Adrenal gland (tissue), 19 donors: ENCODE measurements around the gene GAGE1. TPM values are rescaled to one million over a fixed set of nuclear protein-coding genes. Genes with fewer than 3 reads are reported as not detected.
"Not testable (repeated sequence)": the region's sequence is repeated elsewhere in the genome, so short reads cannot be mapped to it uniquely, and the experiment has no call there.

ENCODE experiments used
- DNase-seq, 7 donors: peaks; one replicate each; pipeline ENCODE4 v3.0.0-alpha.2; 2019 to 2020
- H3K27ac ChIP-seq, 5 donors: fragments of 200-600 bp; sonication (generic) in 4 of 5; 1 replicate in 3 of 5; 2 replicates in 2 of 5; pipeline versions ENCODE4 v1.5.1 to v1.8.0; 2016 to 2020; ENCODE audit warnings: mild to moderate bottlenecking in 1 of 5
- H3K27me3 ChIP-seq: fragments of 200-600 bp; 2 replicates; pipeline ENCODE4 v1.8.0; 2021
- H3K36me3 ChIP-seq, 2 donors: fragments of 200-600 bp; replicated peaks in 1 of 2; 1 replicate in 1 of 2; 2 replicates in 1 of 2; pipeline versions ENCODE4 v1.5.1 to v1.8.0; 2018 to 2022
- H3K4me1 ChIP-seq, 2 donors: fragments of 200-600 bp; replicated peaks in 1 of 2; 1 replicate in 1 of 2; 2 replicates in 1 of 2; pipeline versions ENCODE4 v1.5.1 to v1.8.0; 2018 to 2021
- H3K4me3 ChIP-seq, 4 donors: fragments of 200-600 bp; sonication (generic) in 3 of 4; one replicate each; pipeline ENCODE4 v1.5.1; 2016 to 2018
- H3K9me3 ChIP-seq, 3 donors: fragments of 200-600 bp; sonication (generic) in 1 of 3; replicated peaks in 1 of 3; 1 replicate in 2 of 3; 2 replicates in 1 of 3; pipeline versions ENCODE4 v1.5.1 to v1.8.0; 2016 to 2021
- WGBS, 4 donors: extraction: QIAGEN DNeasy Blood & Tissue Kit in 2 of 4; methylation state at CpG; one replicate each; pipeline versions ENCODE4 v1.1.5 to v1.1.7; 2013 to 2017; 5-methylcytosine and 5-hydroxymethylcytosine counted together
- intact Hi-C, 2 donors: fragments of 100-400 bp; cut with DNase I; formaldehyde crosslinking; loops; one replicate each; pipeline versions ENCODE4 v1.14.1 to v1.15.0; 2022 to 2023
- long read RNA-seq, 10 donors: library from polyadenylated mRNA in 3 of 10; unstranded in 2 of 10; stranded (forward) in 1 of 10; transcript quantifications; one replicate each; pipeline ENCODE4 v2.0.0 and lab custom pipeline, GENCODE V29; 2021 to 2026
- polyA plus RNA-seq, 3 donors: library from polyadenylated mRNA; stranded (reverse); fragments of 200-250 nt in 2 of 3; fragments of 350-450 nt in 1 of 3; fragmentation: Illumina TruSeq in 1 of 3; extraction: RNeasy Lipid Tissue Mini Kit (QIAGEN cat#74804) in 1 of 3; gene quantifications; one replicate each; pipeline ENCODE4 v1.2.3, GENCODE V29; 2013 to 2014
- total RNA-seq, 9 donors: library from RNA; depleted of rRNA in 4 of 9; stranded (reverse); fragments of >200 nt in 4 of 9; fragments of 120-200 nt in 1 of 9; fragmentation: NEBNext Ultra II Directional in 1 of 9; extraction: Animal tissue kit (Norgen Biotek cat#: 25700) in 1 of 9; gene quantifications; one replicate each; pipeline versions ENCODE4 v1.1.0 to v1.2.4, GENCODE V29; 2013 to 2023
- donor health status: healthy with polysubstance abuse.
- donor health status: Bipolar disorder and iron deficiency.
- donor health status: DM: yes; HTN: yes; CAD: no.
- donor health status: DM: no; HTN: no; CAD: no.
- donor health status: DM: no; HTN: no; CAD: no.
- donor health status: DM: yes; HTN: yes; CAD: no.

GAGE1 gene, protein sequence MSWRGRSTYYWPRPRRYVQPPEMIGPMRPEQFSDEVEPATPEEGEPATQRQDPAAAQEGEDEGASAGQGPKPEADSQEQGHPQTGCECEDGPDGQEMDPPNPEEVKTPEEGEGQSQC
- not detected for total RNA-seq
- not detected for polyA plus RNA-seq
- long read RNA-seq, donor 1, result 0 reads
- long read RNA-seq, donor 2, result 0 reads
- long read RNA-seq, donor 3, result 0 reads
- long read RNA-seq, donor 4, result 0 reads
- long read RNA-seq, donor 5, result 0 reads
- long read RNA-seq, donor 6, result 0 reads
- long read RNA-seq, donor 7, result 0 reads
- long read RNA-seq, donor 8, result 0 reads
- long read RNA-seq, donor 9, result 0 reads
- long read RNA-seq, donor 10, result 0 reads

DNA sequence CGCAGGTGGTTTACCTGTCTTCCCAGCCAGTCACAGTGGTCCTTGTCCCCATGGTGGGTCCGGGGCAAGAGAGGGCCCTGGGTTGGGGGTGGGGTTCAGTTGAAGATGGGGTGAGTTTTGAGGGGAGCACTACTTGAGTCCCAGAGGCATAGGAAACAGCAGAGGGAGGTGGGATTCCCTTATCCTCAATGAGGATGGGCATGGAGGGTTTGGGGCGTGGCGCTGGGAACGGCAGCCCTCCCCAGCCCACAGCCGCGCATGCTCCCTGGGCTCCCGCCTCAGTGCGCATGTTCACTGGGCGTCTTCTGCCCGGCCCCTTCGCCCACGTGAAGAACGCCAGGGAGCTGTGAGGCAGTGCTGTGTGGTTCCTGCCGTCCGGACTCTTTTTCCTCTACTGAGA lies at the start of gene GAGE1:
GAGE1 (plus strand) TSS at position 301 of the 400 bp plus-strand sequence. CDS start 1,155 bp downstream, outside the sequence.
- WGBS, 4 donors, result no CpG with 5 or more reads among the region's 16 CpGs

DNA sequence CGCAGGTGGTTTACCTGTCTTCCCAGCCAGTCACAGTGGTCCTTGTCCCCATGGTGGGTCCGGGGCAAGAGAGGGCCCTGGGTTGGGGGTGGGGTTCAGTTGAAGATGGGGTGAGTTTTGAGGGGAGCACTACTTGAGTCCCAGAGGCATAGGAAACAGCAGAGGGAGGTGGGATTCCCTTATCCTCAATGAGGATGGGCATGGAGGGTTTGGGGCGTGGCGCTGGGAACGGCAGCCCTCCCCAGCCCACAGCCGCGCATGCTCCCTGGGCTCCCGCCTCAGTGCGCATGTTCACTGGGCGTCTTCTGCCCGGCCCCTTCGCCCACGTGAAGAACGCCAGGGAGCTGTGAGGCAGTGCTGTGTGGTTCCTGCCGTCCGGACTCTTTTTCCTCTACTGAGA lies 47.8 kb upstream of the GAGE1 start, which contains the start of gene GAGE12E:
GAGE12E (plus strand) TSS at position 301 of the 400 bp plus-strand sequence. CDS start 1,155 bp downstream, outside the sequence.
- DNase-seq, H3K27me3 ChIP-seq, H3K4me3 ChIP-seq, H3K27ac ChIP-seq, intact Hi-C loops, H3K36me3 ChIP-seq, H3K4me1 ChIP-seq, H3K9me3 ChIP-seq: not testable (repeated sequence)
- no CpG with 5 or more reads among the region's 16 CpGs for WGBS, 4 donors

More for the DNA sequence above, at the start of gene GAGE1:
- H3K36me3 ChIP-seq, intact Hi-C loops, DNase-seq, H3K27ac ChIP-seq, H3K4me3 ChIP-seq, H3K27me3 ChIP-seq, H3K4me1 ChIP-seq, H3K9me3 ChIP-seq: not testable (repeated sequence)

DNA sequence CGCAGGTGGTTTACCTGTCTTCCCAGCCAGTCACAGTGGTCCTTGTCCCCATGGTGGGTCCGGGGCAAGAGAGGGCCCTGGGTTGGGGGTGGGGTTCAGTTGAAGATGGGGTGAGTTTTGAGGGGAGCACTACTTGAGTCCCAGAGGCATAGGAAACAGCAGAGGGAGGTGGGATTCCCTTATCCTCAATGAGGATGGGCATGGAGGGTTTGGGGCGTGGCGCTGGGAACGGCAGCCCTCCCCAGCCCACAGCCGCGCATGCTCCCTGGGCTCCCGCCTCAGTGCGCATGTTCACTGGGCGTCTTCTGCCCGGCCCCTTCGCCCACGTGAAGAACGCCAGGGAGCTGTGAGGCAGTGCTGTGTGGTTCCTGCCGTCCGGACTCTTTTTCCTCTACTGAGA lies 38.3 kb upstream of the GAGE1 start, which contains the start of gene GAGE12F:
GAGE12F (plus strand) TSS at position 301 of the 400 bp plus-strand sequence. CDS start 1,155 bp downstream, outside the sequence.
- DNase-seq, intact Hi-C loops, H3K4me3 ChIP-seq, H3K9me3 ChIP-seq, H3K27me3 ChIP-seq, H3K36me3 ChIP-seq, H3K27ac ChIP-seq, H3K4me1 ChIP-seq: not testable (repeated sequence)
- no CpG with 5 or more reads among the region's 16 CpGs for WGBS, 4 donors

DNA sequence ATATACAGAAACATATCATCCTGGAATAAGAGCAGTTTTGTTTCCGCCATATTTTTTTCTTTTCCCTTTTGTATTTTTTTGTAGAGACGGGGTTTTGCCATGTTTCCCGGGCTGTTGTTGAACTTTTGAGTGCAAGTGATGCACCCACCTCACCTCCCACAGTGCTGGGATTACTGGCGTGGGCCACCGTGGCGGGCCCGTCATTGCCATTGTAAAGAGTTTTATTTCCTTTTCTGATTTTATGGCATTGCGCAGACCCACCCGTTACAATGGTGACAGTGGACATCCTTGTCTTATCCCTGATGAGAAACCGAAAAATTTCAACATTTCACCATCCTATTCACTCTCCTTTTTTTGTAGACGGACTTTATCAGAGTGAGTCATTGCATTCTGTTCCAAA lies 30.1 kb upstream of the GAGE1 start:
- no CpG with 5 or more reads among the region's 11 CpGs for WGBS, 4 donors
- H3K27ac ChIP-seq, H3K9me3 ChIP-seq, H3K36me3 ChIP-seq, intact Hi-C loops, H3K27me3 ChIP-seq, H3K4me3 ChIP-seq, H3K4me1 ChIP-seq: not testable (repeated sequence)
- DNase-seq, result peak in 4 of 7 donors; percentile 8 to 34 (median 9)

DNA sequence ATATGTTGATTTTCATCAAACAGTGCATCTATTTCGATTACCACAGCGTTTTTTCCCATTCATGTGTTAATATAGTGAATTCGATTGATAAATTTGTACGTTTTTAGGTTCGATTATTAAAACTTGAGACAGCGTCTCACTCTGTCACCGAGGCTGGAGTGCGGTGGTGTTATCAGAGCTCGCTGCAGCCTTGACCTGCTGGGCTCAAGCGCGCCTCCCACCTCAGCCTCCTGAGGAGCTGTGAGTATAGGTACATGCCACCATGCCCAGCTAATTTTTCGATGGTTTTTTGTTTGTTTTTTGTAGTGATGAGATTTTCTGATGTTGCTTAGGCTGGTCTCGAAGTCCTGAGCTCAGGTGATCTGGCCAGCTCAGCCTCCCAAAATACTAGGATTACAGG lies 29.7 kb upstream of the GAGE1 start:
- H3K36me3 ChIP-seq, H3K27ac ChIP-seq, DNase-seq, H3K9me3 ChIP-seq, H3K4me3 ChIP-seq, H3K4me1 ChIP-seq, H3K27me3 ChIP-seq, intact Hi-C loops: not testable (repeated sequence)
- WGBS, 4 donors, result 87% methylated on average over 5 of the region's 13 CpGs; no CpG with 5 or more reads in 3 of the 4 donors

DNA sequence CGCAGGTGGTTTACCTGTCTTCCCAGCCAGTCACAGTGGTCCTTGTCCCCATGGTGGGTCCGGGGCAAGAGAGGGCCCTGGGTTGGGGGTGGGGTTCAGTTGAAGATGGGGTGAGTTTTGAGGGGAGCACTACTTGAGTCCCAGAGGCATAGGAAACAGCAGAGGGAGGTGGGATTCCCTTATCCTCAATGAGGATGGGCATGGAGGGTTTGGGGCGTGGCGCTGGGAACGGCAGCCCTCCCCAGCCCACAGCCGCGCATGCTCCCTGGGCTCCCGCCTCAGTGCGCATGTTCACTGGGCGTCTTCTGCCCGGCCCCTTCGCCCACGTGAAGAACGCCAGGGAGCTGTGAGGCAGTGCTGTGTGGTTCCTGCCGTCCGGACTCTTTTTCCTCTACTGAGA lies 28.7 kb upstream of the GAGE1 start, which contains the start of gene GAGE12G:
GAGE12G (plus strand) TSS at position 301 of the 400 bp plus-strand sequence. CDS start 1,155 bp downstream, outside the sequence.
- DNase-seq, H3K4me1 ChIP-seq, H3K9me3 ChIP-seq, intact Hi-C loops, H3K4me3 ChIP-seq, H3K27ac ChIP-seq, H3K36me3 ChIP-seq, H3K27me3 ChIP-seq: not testable (repeated sequence)
- no CpG with 5 or more reads among the region's 16 CpGs for WGBS, 4 donors

DNA sequence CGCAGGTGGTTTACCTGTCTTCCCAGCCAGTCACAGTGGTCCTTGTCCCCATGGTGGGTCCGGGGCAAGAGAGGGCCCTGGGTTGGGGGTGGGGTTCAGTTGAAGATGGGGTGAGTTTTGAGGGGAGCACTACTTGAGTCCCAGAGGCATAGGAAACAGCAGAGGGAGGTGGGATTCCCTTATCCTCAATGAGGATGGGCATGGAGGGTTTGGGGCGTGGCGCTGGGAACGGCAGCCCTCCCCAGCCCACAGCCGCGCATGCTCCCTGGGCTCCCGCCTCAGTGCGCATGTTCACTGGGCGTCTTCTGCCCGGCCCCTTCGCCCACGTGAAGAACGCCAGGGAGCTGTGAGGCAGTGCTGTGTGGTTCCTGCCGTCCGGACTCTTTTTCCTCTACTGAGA lies 19.2 kb upstream of the GAGE1 start, which contains the start of gene GAGE12H:
GAGE12H (plus strand) TSS at position 301 of the 400 bp plus-strand sequence. CDS start 1,155 bp downstream, outside the sequence.
- intact Hi-C loops, H3K4me3 ChIP-seq, H3K36me3 ChIP-seq, DNase-seq, H3K27ac ChIP-seq, H3K27me3 ChIP-seq, H3K4me1 ChIP-seq, H3K9me3 ChIP-seq: not testable (repeated sequence)
- no CpG with 5 or more reads among the region's 16 CpGs for WGBS, 4 donors

DNA sequence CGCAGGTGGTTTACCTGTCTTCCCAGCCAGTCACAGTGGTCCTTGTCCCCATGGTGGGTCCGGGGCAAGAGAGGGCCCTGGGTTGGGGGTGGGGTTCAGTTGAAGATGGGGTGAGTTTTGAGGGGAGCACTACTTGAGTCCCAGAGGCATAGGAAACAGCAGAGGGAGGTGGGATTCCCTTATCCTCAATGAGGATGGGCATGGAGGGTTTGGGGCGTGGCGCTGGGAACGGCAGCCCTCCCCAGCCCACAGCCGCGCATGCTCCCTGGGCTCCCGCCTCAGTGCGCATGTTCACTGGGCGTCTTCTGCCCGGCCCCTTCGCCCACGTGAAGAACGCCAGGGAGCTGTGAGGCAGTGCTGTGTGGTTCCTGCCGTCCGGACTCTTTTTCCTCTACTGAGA lies 9.6 kb upstream of the GAGE1 start, which contains the start of gene GAGE2A:
GAGE2A (plus strand) TSS at position 301 of the 400 bp plus-strand sequence. CDS start 1,155 bp downstream, outside the sequence.
- H3K27me3 ChIP-seq, H3K9me3 ChIP-seq, DNase-seq, H3K27ac ChIP-seq, H3K4me1 ChIP-seq, intact Hi-C loops, H3K4me3 ChIP-seq, H3K36me3 ChIP-seq: not testable (repeated sequence)
- no CpG with 5 or more reads among the region's 16 CpGs for WGBS, 4 donors

DNA sequence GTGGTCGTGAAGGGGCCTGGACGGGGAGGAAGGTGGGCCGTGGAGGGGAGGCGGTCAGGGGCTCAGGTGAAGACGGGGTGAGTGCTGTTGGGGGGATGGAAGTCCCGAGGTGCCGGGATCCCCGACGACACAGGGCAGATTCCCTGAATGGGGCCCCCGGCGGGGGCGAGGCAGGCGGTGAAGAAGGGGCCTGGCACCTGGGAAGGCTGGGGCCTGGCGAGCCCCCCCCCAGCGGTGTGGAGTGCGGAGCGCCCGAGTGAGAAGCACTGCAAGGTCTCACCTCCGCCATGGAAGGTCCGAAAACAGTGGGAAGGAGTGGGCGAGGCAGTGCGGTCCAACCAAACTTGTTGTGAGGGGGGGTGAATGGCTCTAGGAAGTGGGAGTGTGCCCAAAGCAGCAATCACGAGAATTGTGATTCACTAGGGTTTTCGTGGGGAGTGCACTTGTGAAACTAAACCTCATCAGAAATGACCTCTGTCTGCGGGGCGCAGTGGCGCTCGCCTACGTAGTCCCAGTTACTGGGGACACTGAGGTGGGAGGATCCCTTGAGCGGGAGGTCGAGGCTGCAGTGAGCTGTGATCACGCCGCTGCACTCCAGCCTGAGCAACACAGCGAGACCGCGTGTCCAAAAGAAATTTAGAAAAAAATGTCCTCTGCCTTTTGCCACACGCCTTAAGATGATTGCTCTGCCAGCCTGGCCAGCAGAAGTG lies 8.9 kb upstream of the GAGE1 start:
- DNase-seq, result peak in 4 of 7 donors; percentile 12 to 25 (median 18)
- H3K27me3 ChIP-seq, intact Hi-C loops, H3K27ac ChIP-seq, H3K4me3 ChIP-seq, H3K36me3 ChIP-seq, H3K9me3 ChIP-seq, H3K4me1 ChIP-seq: not testable (repeated sequence)
- WGBS, 4 donors, result 87 to 97% (median 90%) methylated on average over 16 to 32 of the region's 37 CpGs

DNA sequence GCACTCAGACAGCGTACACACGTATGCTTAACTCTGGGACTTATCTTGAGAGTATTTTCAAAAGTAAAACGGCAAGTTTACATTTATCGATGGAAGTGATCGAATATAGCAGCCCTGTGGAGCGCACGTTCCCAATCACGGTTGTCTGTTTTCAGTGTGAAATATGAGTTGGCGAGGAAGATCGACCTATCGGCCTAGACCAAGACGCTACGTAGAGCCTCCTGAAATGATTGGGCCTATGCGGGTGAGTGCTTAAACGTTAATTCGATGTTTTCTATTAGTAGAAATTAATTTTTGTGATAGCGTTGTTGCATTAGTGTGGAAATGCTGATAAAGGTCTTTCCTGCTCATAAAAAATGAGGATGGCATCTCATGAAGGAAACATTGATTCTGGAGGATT lies 8.3 kb upstream of the GAGE1 start:
- H3K9me3 ChIP-seq, H3K4me1 ChIP-seq, H3K27ac ChIP-seq, H3K36me3 ChIP-seq, intact Hi-C loops, H3K27me3 ChIP-seq, DNase-seq, H3K4me3 ChIP-seq: not testable (repeated sequence)
- WGBS, 4 donors, result 88 to 90% (median 90%) methylated on average over 10 to 15 of the region's 17 CpGs
